Placental epithelial cell (primary cell): ENCODE data around the gene FNIP2. TPM values are rescaled to one million over a fixed set of nuclear protein-coding genes. Genes with fewer than 3 reads are reported as not detected.

Experiments used
- small RNA-seq: library from RNA; depleted of rRNA; stranded (forward); fragments of <200 nt; gene quantifications from one replicate; pipeline ENCODE3, GENCODE V24; 2012
- total RNA-seq: library from RNA; depleted of rRNA; stranded (reverse); fragments of >200 nt; gene quantifications from 2 replicates; pipeline ENCODE4 v1.2.3, GENCODE V29; 2012

FNIP2 gene
- total RNA-seq = 15.7 and 23.1 TPM in 2 replicates

GRCh38 chr4:158768555-158769174, at the start of gene FNIP2:
Gene FNIP2 (plus strand): TSS chr4:158769026. CDS start chr4:158769213, 187 bp downstream.

GRCh38 chr4:158722917-158723793, 45.7 kb upstream of the FNIP2 start, which contains the start of gene PPID:
Gene PPID (minus strand): TSS chr4:158723396. CDS start chr4:158723288, 108 bp downstream.

Small RNA genes within 50 kb of the gene (small RNA-seq; reads per million reads assigned to genes)
- gene RF00157 (not detected), gene RNU6-128P (0.12 reads per million)

Other genes starting within 250 kb of the FNIP2 start
- gene RXFP1, start 247.1 kb upstream of the FNIP2 start, total RNA-seq = not detected in 2 replicates
- 5.9 and 7.1 TPM in 2 replicates for gene C4orf46, start 97.1 kb upstream of the FNIP2 start, total RNA-seq
- gene ETFDH, start 96.7 kb upstream of the FNIP2 start, total RNA-seq = 9.4 and 13.3 TPM in 2 replicates
- 12.2 and 15.6 TPM in 2 replicates for gene PPID, start 45.6 kb upstream of the FNIP2 start, total RNA-seq